22Rv1 (cell line): ENCODE measurements around the gene RIN2.

Source experiments
- CTCF ChIP-seq: fragments of 450-650 bp; IDR thresholded peaks from 2 replicates; pipeline ENCODE4 v1.5.1; 2017; ENCODE audit warnings: mild to moderate bottlenecking
- ZFX ChIP-seq: fragments of 450-650 bp; IDR thresholded peaks from 2 replicates; pipeline ENCODE4 v1.6.1; 2017; ENCODE audit warnings: antibody characterized with exemption, borderline replicate concordance

- TF ChIP-seq CTCF (no peak), ZFX (no peak)
Measured at GRCh38 chr20:19791887-19792286, 33.8 kb downstream of the RIN2 start.
